ENCODE measurements around the gene GALNT17.

GRCh38 chr7:71591876-71592275, 459.9 kb downstream of the GALNT17 start:
- TF ChIP-seq POLR2A (IDR thresholded peaks at IDR 0.05; ENCODE audit: low read length) (no peak), GATA1 (IDR thresholded peaks at IDR 0.05; ENCODE audit: low read depth, low read length) (no peak)

Measured in erythroblast (primary cell).